Suprapubic skin (tissue), 3 donors: ENCODE results near the gene SPPL3.

Experiments
- CTCF ChIP-seq, 2 donors: fragments of 200-600 bp in 1 of 2; fragments of 450-650 bp in 1 of 2; sonication (generic) in 1 of 2; IDR thresholded peaks; one replicate each; pipeline ENCODE4 v1.5.1; 2016 to 2019; ENCODE audit warnings: antibody characterized with exemption in 2 of 2, mild to moderate bottlenecking in 1 of 2, moderate library complexity in 1 of 2
- POLR2A ChIP-seq, 2 donors: fragments of 450-650 bp; IDR thresholded peaks; one replicate each; pipeline ENCODE4 v1.6.1; 2017; ENCODE audit warnings: antibody characterized with exemption in 2 of 2, mild to moderate bottlenecking in 2 of 2, moderate library complexity in 2 of 2

DNA sequence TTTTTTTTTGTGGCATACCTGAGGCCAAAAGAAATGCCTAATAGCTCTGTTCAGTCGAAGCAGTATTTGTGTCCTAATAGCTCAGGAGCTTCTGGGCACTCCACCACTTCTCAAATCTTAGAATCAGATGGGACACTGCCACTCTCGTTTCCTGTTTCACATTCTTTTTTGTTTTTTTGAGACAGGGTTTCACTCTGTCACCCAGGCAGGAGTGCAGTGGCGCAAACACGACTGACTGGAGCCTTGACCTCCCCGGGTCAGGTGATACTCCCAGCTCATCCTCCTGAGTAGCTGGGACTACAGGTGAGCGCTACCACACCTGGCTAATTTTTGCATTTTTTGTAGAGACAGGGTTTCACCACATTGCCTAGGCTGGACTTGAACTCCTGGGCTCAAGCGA is 52.7 kb downstream of the SPPL3 start:
- no peak for TF ChIP-seq CTCF (IDR thresholded peaks at IDR 0.05)
- TF ChIP-seq POLR2A (IDR thresholded peaks at IDR 0.05): no peak
